ENCODE data around the gene MEF2C.

Gene MEF2C

DNA sequence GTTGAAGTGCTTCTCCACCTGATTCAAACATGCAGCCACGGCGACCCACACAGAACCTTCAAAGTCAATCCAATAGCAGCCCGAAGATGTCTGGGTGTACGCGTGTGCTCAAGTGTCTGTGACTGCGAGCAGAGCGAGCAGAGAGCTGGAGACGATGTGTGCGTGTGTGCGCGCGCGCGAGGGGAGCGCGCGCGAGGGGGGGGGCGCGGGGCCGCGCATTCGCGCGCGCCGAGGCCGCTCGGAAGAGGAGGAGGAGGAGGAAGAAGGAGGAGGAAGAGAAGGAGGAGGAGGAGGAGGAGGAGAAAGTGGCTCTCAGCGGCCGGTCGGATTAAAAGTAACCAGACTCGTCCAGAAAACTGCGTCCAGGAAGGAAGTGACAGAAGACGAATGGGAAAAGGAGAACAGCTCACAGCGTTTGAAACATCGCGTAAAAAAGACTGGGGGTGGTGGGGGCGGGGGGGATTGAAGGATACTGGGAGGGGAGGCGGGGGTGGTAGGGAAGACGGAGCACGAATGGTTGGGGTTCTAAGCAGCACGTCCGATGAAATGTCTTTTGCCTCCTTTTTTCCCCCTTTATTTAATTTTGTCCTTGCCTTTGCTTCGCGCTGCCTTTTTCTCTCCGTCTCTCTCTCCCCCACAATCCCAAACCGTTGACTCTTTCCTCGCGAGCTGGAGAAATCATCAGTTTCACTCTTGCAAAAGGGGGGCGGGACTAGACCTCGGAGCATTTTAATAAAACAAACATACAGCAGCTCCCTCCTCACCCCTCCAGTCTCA lies at the start of gene MEF2C:
Gene MEF2C (minus strand): TSS at position 126 of the 777 bp plus-strand sequence. CDS start 59,396 bp downstream, outside the sequence.
- Mint-ChIP-seq H3K9me3 (no peaks in the 10 kb centered on the region), H3K27ac (peak within 1 kb of the TSS; percentile 88 to 95 (median 94)), H3K4me3 (peak within 1 kb of the TSS; percentile 91 to 96 (median 93)), H3K4me1 (peaks cover 14% of the 10 kb centered on the region), H3K27me3 (ENCODE audit: low read depth) (peaks cover 28% of the 10 kb centered on the region), H3K36me3 (ENCODE audit: low read depth) (no peaks in the 10 kb centered on the region)
- TF ChIP-seq, protein P1, sequence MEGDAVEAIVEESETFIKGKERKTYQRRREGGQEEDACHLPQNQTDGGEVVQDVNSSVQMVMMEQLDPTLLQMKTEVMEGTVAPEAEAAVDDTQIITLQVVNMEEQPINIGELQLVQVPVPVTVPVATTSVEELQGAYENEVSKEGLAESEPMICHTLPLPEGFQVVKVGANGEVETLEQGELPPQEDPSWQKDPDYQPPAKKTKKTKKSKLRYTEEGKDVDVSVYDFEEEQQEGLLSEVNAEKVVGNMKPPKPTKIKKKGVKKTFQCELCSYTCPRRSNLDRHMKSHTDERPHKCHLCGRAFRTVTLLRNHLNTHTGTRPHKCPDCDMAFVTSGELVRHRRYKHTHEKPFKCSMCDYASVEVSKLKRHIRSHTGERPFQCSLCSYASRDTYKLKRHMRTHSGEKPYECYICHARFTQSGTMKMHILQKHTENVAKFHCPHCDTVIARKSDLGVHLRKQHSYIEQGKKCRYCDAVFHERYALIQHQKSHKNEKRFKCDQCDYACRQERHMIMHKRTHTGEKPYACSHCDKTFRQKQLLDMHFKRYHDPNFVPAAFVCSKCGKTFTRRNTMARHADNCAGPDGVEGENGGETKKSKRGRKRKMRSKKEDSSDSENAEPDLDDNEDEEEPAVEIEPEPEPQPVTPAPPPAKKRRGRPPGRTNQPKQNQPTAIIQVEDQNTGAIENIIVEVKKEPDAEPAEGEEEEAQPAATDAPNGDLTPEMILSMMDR (IDR thresholded peaks at IDR 0.05; ENCODE audit: unreplicated experiment in 3 of 3): no peak

- TF ChIP-seq, protein P1 (IDR thresholded peaks at IDR 0.05; ENCODE audit: unreplicated experiment in 3 of 3): no peak
- Mint-ChIP-seq H3K4me1 (peaks cover 25% of the 10 kb centered on the region), H3K36me3 (ENCODE audit: low read depth) (no peaks in the 10 kb centered on the region), H3K9me3 (no peaks in the 10 kb centered on the region), H3K4me3 (no peak overlapping the region), H3K27me3 (ENCODE audit: low read depth) (no peaks in the 10 kb centered on the region), H3K27ac (no peak overlapping the region)
These were observed 49.6 kb upstream of the MEF2C start for GRCh38 chr5:88932541-88932940.

GRCh38 chr5:88930335-88930734 lies 47.4 kb upstream of the MEF2C start:
- peaks cover 25% of the 10 kb centered on the region for H3K4me1 Mint-ChIP-seq
- H3K9me3 Mint-ChIP-seq: no peaks in the 10 kb centered on the region
- TF ChIP-seq, protein P1 (IDR thresholded peaks at IDR 0.05; ENCODE audit: unreplicated experiment in 3 of 3): no peak
- H3K4me3 Mint-ChIP-seq: peak overlapping the region in 1 of 3 experiments; percentile 13
- no peaks in the 10 kb centered on the region for H3K36me3 Mint-ChIP-seq (ENCODE audit: low read depth)
- H3K27me3 Mint-ChIP-seq (ENCODE audit: low read depth): no peaks in the 10 kb centered on the region
- H3K27ac Mint-ChIP-seq: peak overlapping the region in 2 of 3 experiments; percentile 10 to 67

- Mint-ChIP-seq H3K27me3 (ENCODE audit: low read depth) (no peaks in the 10 kb centered on the region), H3K4me1 (peaks cover 25% of the 10 kb centered on the region), H3K36me3 (ENCODE audit: low read depth) (no peaks in the 10 kb centered on the region), H3K9me3 (no peaks in the 10 kb centered on the region), H3K4me3 (peak overlapping the region in 1 of 3 experiments; percentile 59), H3K27ac (peak overlapping the region; percentile 59 to 79 (median 61))
- TF ChIP-seq, protein P1 (IDR thresholded peaks at IDR 0.05; ENCODE audit: unreplicated experiment in 3 of 3): no peak
These were observed 46.4 kb upstream of the MEF2C start for GRCh38 chr5:88929385-88929784.

DNA sequence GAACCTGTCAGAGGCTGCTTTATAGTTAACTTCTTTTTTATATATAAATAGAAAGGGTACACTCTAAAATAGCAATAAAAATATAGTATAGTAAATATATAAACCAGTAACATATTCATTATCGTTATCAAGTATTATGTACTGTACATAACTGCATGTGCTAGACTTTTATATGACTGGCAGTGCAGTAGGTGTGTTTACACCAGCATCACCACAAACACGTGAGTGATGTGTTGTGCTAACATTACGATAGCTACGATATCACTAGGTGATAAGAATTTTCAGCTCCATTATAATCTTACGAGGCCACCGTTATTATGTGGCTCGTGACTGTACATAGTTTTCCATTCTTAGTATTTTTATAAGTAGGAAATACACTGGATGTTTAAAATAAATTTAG lies 43.8 kb upstream of the MEF2C start:
- Mint-ChIP-seq H3K9me3 (no peaks in the 10 kb centered on the region), H3K4me1 (peaks cover 25% of the 10 kb centered on the region), H3K27ac (no peak overlapping the region), H3K36me3 (ENCODE audit: low read depth) (no peaks in the 10 kb centered on the region), H3K27me3 (ENCODE audit: low read depth) (no peaks in the 10 kb centered on the region), H3K4me3 (no peak overlapping the region)
- TF ChIP-seq, protein P1 (IDR thresholded peaks at IDR 0.05; ENCODE audit: unreplicated experiment in 3 of 3): no peak

All from nephron (organoid).